ENCODE data around the gene ARMC5.

ARMC5 gene

DNA sequence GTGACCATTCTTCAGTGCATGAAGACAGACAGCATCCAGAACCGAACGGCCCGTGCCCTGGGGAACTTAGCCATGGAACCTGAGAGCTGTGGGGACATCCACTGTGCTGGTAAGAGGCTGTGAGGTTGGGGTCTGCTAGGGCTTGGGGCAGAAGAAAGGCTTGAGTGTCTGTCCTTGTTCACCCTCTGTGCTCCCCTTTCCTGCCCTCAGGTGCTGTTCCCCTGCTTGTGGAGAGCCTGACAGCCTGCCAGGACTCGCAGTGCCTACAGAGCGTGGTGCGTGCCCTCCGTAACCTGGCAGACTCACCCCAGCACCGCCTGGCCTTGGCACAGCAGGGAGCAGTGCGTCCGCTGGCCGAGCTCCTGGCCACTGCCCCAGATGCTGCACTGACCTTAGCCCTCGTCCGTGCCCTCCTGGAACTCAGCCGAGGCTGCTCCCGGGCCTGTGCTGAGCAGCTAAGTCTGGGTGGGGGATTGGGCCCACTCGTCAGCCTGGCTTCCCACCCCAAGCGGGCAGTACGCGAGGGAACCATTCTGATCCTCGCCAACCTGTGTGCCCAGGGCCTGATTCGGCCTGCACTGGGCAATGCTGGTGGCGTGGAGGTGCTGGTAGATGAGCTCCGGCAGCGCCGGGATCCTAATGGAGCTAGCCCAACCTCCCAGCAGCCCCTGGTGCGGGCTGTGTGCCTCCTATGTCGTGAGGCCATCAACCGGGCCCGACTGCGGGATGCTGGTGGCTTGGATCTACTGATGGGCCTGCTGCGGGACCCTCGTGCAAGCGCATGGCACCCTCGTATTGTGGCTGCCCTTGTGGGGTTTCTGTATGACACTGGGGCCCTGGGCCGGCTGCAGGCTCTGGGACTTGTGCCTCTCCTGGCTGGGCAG lies 2.9 kb downstream of the ARMC5 start:
- ATAC-seq, result no peak
- no peak for TF ChIP-seq ZNF70 (CRISPR knock-in tag; IDR thresholded peaks at IDR 0.05)
- no peak for TF ChIP-seq SNAI2 (CRISPR knock-in tag; IDR thresholded peaks at IDR 0.05)
- TF ChIP-seq TSHZ2 (CRISPR knock-in tag; IDR thresholded peaks at IDR 0.05), result no peak
- no peak for TF ChIP-seq OSR1 (CRISPR knock-in tag; IDR thresholded peaks at IDR 0.05)
- no peak for TF ChIP-seq ZFP3 (CRISPR knock-in tag; IDR thresholded peaks at IDR 0.05)
- no peak for TF ChIP-seq TCF4 (CRISPR knock-in tag; IDR thresholded peaks at IDR 0.05; ENCODE audit: borderline replicate concordance)
- TF ChIP-seq, protein P1, sequence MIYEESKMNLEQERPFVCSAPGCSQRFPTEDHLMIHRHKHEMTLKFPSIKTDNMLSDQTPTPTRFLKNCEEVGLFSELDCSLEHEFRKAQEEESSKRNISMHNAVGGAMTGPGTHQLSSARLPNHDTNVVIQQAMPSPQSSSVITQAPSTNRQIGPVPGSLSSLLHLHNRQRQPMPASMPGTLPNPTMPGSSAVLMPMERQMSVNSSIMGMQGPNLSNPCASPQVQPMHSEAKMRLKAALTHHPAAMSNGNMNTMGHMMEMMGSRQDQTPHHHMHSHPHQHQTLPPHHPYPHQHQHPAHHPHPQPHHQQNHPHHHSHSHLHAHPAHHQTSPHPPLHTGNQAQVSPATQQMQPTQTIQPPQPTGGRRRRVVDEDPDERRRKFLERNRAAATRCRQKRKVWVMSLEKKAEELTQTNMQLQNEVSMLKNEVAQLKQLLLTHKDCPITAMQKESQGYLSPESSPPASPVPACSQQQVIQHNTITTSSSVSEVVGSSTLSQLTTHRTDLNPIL (CRISPR knock-in tag; IDR thresholded peaks at IDR 0.05; ENCODE audit: low read depth), result no peak
- no peak for TF ChIP-seq GLIS3 (CRISPR knock-in tag; IDR thresholded peaks at IDR 0.05)
- no peak for TF ChIP-seq ZC3H10 (CRISPR knock-in tag; IDR thresholded peaks at IDR 0.05)
- TF ChIP-seq RARB (CRISPR knock-in tag; IDR thresholded peaks at IDR 0.05), result no peak
- TF ChIP-seq ARNTL (CRISPR knock-in tag; IDR thresholded peaks at IDR 0.05; ENCODE audit: borderline replicate concordance, low read depth), result no peak

DNA sequence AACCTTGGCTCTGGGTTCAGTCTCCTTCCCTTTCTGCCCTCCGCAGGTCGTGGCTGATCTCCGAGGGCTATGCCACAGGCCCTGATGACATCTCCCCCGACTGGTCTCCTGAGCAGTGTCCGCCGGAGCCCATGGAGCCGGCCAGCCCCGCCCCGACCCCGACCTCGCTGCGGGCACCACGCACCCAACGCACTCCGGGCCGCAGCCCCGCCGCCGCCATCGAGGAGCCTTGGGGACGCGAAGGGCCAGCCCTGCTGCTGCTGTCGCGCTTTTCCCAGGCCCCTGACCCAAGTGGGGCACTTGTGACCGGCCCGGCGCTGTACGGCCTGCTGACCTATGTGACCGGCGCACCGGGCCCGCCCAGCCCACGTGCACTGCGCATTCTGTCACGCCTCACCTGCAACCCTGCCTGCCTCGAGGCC lies 5.1 kb downstream of the ARMC5 start:
- TF ChIP-seq, protein P2, sequence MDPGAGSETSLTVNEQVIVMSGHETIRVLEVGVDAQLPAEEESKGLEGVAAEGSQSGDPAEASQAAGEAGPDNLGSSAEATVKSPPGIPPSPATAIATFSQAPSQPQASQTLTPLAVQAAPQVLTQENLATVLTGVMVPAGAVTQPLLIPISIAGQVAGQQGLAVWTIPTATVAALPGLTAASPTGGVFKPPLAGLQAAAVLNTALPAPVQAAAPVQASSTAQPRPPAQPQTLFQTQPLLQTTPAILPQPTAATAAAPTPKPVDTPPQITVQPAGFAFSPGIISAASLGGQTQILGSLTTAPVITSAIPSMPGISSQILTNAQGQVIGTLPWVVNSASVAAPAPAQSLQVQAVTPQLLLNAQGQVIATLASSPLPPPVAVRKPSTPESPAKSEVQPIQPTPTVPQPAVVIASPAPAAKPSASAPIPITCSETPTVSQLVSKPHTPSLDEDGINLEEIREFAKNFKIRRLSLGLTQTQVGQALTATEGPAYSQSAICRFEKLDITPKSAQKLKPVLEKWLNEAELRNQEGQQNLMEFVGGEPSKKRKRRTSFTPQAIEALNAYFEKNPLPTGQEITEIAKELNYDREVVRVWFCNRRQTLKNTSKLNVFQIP (CRISPR knock-in tag; IDR thresholded peaks at IDR 0.05; ENCODE audit: borderline replicate concordance, low read depth), result no peak
- TF ChIP-seq GLIS3 (CRISPR knock-in tag; IDR thresholded peaks at IDR 0.05), result no peak
- TF ChIP-seq ZNF70 (CRISPR knock-in tag; IDR thresholded peaks at IDR 0.05), result no peak
- TF ChIP-seq BACH2 (CRISPR knock-in tag; IDR thresholded peaks at IDR 0.05; ENCODE audit: borderline replicate concordance), result no peak
- ATAC-seq, result no peak

DNA sequence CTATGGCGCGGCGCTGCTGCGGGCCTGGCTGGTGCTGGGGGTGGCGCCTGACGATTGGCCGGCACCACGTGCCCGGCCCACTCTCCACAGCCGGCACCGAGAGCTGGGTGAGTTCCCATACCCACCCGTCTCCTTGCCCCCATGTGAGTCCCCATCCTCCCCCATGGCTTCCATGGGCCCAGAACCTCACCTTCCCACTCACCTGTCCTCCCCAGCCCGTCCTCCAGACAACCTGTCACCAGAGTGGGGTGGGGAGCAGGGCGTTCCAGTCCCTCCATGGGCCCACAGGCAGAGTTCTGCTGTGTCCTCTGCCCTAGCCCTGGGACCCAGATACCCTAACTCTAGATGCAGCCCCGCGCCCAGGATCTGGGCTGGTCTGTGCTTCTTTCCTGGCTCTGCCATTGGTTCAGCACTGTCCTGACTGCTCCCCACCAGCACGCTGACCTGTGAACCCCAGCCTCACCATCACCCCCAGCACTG lies 5.5 kb downstream of the ARMC5 start:
- no peak for TF ChIP-seq ARNTL (CRISPR knock-in tag; IDR thresholded peaks at IDR 0.05; ENCODE audit: borderline replicate concordance, low read depth)
- no peak for TF ChIP-seq PPARA (CRISPR knock-in tag; IDR thresholded peaks at IDR 0.05; ENCODE audit: borderline replicate concordance)
- no peak for TF ChIP-seq CSRNP3 (CRISPR knock-in tag; IDR thresholded peaks at IDR 0.05)
- no peak for TF ChIP-seq ESRRG (CRISPR knock-in tag; IDR thresholded peaks at IDR 0.05)
- no peak for TF ChIP-seq ZNF565 (CRISPR knock-in tag; conservative IDR thresholded peaks at IDR 0.05; ENCODE audit: low read depth)
- TF ChIP-seq PATZ1 (CRISPR knock-in tag; IDR thresholded peaks at IDR 0.05; ENCODE audit: borderline replicate concordance), result no peak
- no peak for TF ChIP-seq ISL1 (CRISPR knock-in tag; IDR thresholded peaks at IDR 0.05)
- no peak for TF ChIP-seq CSDC2 (CRISPR knock-in tag; IDR thresholded peaks at IDR 0.05)
- TF ChIP-seq ZC3H10 (CRISPR knock-in tag; IDR thresholded peaks at IDR 0.05), result no peak
- no peak for TF ChIP-seq ZNF70 (CRISPR knock-in tag; IDR thresholded peaks at IDR 0.05)
- no peak for TF ChIP-seq RARB (CRISPR knock-in tag; IDR thresholded peaks at IDR 0.05)
- no peak for TF ChIP-seq TSHZ2 (CRISPR knock-in tag; IDR thresholded peaks at IDR 0.05)
- TF ChIP-seq ZFP30 (CRISPR knock-in tag; IDR thresholded peaks at IDR 0.05), result no peak
- TF ChIP-seq OSR1 (CRISPR knock-in tag; IDR thresholded peaks at IDR 0.05), result no peak
- no peak for TF ChIP-seq BACH2 (CRISPR knock-in tag; IDR thresholded peaks at IDR 0.05; ENCODE audit: borderline replicate concordance)
- TF ChIP-seq ZFP3 (CRISPR knock-in tag; IDR thresholded peaks at IDR 0.05), result no peak
- no peak for ATAC-seq
